Mesenchymal stem cell (in vitro differentiated cells and primary cell): ENCODE measurements around the gene CDCA8.

Source experiments
- DNase-seq: peaks from one replicate; pipeline ENCODE4 v3.0.0-alpha.2; 2013
- H2AFZ ChIP-seq: one replicate; pipeline ENCODE4 v1.6.1; 2013; ENCODE audit warnings: low read depth, mild to moderate bottlenecking, control low read depth, inconsistent platforms, low read length, moderate library complexity
- H2AK5ac ChIP-seq: 2 replicates; pipeline ENCODE4 v1.6.1; 2013; ENCODE audit warnings: low read length, moderate library complexity, mild to moderate bottlenecking, inconsistent platforms; ENCODE audit not compliant: severe bottlenecking
- H2BK120ac ChIP-seq: one replicate; pipeline ENCODE4 v1.6.1; 2013; ENCODE audit warnings: low read depth, mild to moderate bottlenecking, inconsistent platforms, low read length, moderate library complexity
- H2BK12ac ChIP-seq, 2 experiments: one replicate each; pipeline ENCODE4 v1.6.1; 2013; ENCODE audit warnings: inconsistent platforms in 2 of 2, low read length in 2 of 2, mild to moderate bottlenecking in 2 of 2, moderate library complexity in 2 of 2, control low read depth in 1 of 2
- H2BK15ac ChIP-seq: one replicate; pipeline ENCODE4 v1.6.1; 2013; ENCODE audit warnings: mild to moderate bottlenecking, low read depth, inconsistent platforms; ENCODE audit not compliant: poor library complexity, severe bottlenecking
- H2BK5ac ChIP-seq: 2 replicates; pipeline ENCODE4 v1.6.1; 2013; ENCODE audit warnings: low read depth, mild to moderate bottlenecking, low read length, control low read depth, inconsistent platforms; ENCODE audit not compliant: poor library complexity, severe bottlenecking
- H3K14ac ChIP-seq, 2 experiments: one replicate each; pipeline ENCODE4 v1.6.1; 2013; ENCODE audit warnings: inconsistent platforms in 2 of 2, low read length in 2 of 2, control low read depth in 1 of 2, mild to moderate bottlenecking in 1 of 2, moderate library complexity in 1 of 2
- H3K18ac ChIP-seq, 2 experiments: one replicate each; pipeline ENCODE4 v1.6.1; 2013; ENCODE audit warnings: inconsistent platforms in 2 of 2, low read length in 2 of 2, control low read depth in 1 of 2, low read depth in 1 of 2, mild to moderate bottlenecking in 1 of 2
- H3K23ac ChIP-seq, 2 experiments: one replicate each; pipeline ENCODE4 v1.6.1; 2013; ENCODE audit warnings: inconsistent platforms in 2 of 2, low read length in 2 of 2, mild to moderate bottlenecking in 2 of 2, moderate library complexity in 2 of 2, control low read depth in 1 of 2
- H3K27ac ChIP-seq: 2 replicates; pipeline ENCODE4 v1.5.1; 2013; ENCODE audit warnings: mild to moderate bottlenecking, moderate library complexity, low read length, control low read depth, inconsistent platforms; ENCODE audit not compliant: poor library complexity, severe bottlenecking
- H3K27me3 ChIP-seq, 2 experiments: 2 replicates each; pipeline versions ENCODE4 v1.6.1 to v1.7.0; 2013; ENCODE audit warnings: low read length in 2 of 2, mild to moderate bottlenecking in 2 of 2, moderate library complexity in 2 of 2, control low read depth in 1 of 2, inconsistent platforms in 1 of 2; ENCODE audit not compliant: control insufficient read depth in 1 of 2, insufficient read depth in 1 of 2
- H3K36me3 ChIP-seq, 2 experiments: 2 replicates each; pipeline versions ENCODE4 v1.6.1 to v1.7.0; 2013; ENCODE audit warnings: low read length in 2 of 2, control low read depth in 1 of 2, inconsistent platforms in 1 of 2, low read depth in 1 of 2, mild to moderate bottlenecking in 1 of 2; ENCODE audit not compliant: insufficient read depth in 2 of 2, control insufficient read depth in 1 of 2
- H3K4ac ChIP-seq, 2 experiments: one replicate each; pipeline ENCODE4 v1.6.1; 2013; ENCODE audit warnings: inconsistent platforms in 2 of 2, low read length in 2 of 2, mild to moderate bottlenecking in 2 of 2, moderate library complexity in 2 of 2, control low read depth in 1 of 2, low read depth in 1 of 2
- H3K4me1 ChIP-seq: 2 replicates; pipeline ENCODE4 v1.6.1; 2013; ENCODE audit warnings: low read depth, low read length, control low read depth; ENCODE audit not compliant: control insufficient read depth, insufficient read depth
- H3K4me2 ChIP-seq: 2 replicates; pipeline ENCODE4 v1.6.1; 2013; ENCODE audit warnings: low read length, mild to moderate bottlenecking, inconsistent platforms; ENCODE audit not compliant: poor library complexity, severe bottlenecking
- H3K4me3 ChIP-seq, 2 experiments: 2 replicates each; pipeline versions ENCODE4 v1.5.1 to v1.7.0; 2013; ENCODE audit warnings: low read length in 2 of 2, mild to moderate bottlenecking in 2 of 2, control low read depth in 1 of 2, low read depth in 1 of 2; ENCODE audit not compliant: insufficient read depth in 1 of 2
- H3K79me1 ChIP-seq: replicated peaks from 2 replicates; pipeline ENCODE4 v1.6.1; 2013; ENCODE audit warnings: mild to moderate bottlenecking, control low read depth, low read length, inconsistent platforms; ENCODE audit not compliant: poor library complexity, severe bottlenecking
- H3K9ac ChIP-seq: 2 replicates; pipeline ENCODE4 v1.7.0; 2013; ENCODE audit warnings: mild to moderate bottlenecking, low read length, moderate library complexity
- H3K9me3 ChIP-seq: 2 replicates; pipeline ENCODE4 v1.7.0; 2013; ENCODE audit warnings: mild to moderate bottlenecking, low read length; ENCODE audit not compliant: control insufficient read depth
- H4K8ac ChIP-seq: one replicate; pipeline ENCODE4 v1.6.1; 2013; ENCODE audit warnings: inconsistent platforms, mild to moderate bottlenecking, low read length, moderate library complexity
- H4K91ac ChIP-seq: one replicate; pipeline ENCODE4 v1.6.1; 2013; ENCODE audit warnings: mild to moderate bottlenecking, low read length, inconsistent platforms
- WGBS: methylation state at CpG from one replicate; pipeline ENCODE4 v1.1.7; 2013; ENCODE audit warnings: mixed read lengths; 5-methylcytosine and 5-hydroxymethylcytosine counted together

Gene CDCA8

DNA sequence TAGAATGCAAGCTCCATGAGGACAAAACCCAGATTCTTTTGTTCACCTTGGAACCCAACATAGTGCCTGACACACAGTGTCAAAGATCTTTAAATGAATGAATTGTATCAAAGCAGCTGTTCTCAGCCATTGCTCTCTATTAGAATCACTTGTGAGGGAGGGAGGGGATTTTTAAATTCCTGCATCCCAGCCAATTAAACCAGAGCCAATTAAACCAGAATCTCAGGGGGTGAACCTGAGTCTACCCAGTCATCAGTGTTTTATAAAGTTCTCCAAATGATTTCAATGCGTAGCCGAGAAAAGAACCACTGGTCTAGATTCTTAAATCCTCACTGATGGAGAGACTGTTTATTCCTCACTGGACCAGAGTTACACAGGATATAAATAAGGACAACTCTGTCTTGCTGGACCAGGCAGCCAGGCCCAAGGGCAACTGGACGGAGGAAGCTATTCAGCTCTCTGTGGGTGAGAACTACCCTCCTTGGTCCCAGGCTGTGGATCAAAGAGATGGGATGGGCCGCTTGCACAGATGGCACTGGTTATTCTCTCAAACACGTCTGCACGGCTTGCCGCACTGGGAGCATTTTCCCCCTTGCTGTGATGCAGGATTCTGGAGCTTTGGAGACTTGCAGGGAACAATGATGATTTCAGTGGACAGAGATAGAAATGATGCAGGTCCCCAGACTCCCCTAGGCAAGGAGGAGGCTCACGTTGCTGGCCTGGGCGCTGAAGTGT is 20.0 kb upstream of the CDCA8 start:
- H3K18ac ChIP-seq: no peak overlapping the region
- H3K4me1 ChIP-seq: no peaks in the 10 kb centered on the region

GRCh38 chr1:37673920-37674319 is 18.4 kb upstream of the CDCA8 start:
- Histone ChIP-seq H3K79me1 (no peaks in the 10 kb centered on the region), H2AFZ (no peak overlapping the region), H2BK12ac (no peak overlapping the region), H4K8ac (no peak overlapping the region), H3K9me3 (no peaks in the 10 kb centered on the region), H4K91ac (no peak overlapping the region), H2BK15ac (no peak overlapping the region), H3K14ac (no peak overlapping the region), H3K27ac (no peak overlapping the region), H3K9ac (no peak overlapping the region), H2BK120ac (no peak overlapping the region), H3K4me1 (no peaks in the 10 kb centered on the region), H3K27me3 (peaks cover 31 to 67% of the 10 kb centered on the region in 2 experiments), H3K23ac (no peak overlapping the region), H3K4me3 (no peak overlapping the region), H3K4ac (no peak overlapping the region), H2BK5ac (no peak overlapping the region), H3K4me2 (no peak overlapping the region), H3K36me3 (no peaks in the 10 kb centered on the region), H3K18ac (no peak overlapping the region), H2AK5ac (no peak overlapping the region)
- 74% methylated on average over 9 of the region's 10 CpGs for WGBS
- DNase-seq: no peak

More for the DNA sequence above, 20.0 kb upstream of the CDCA8 start:
- no peak overlapping the region for H2BK120ac ChIP-seq
- H2AFZ ChIP-seq: no peak overlapping the region
- H3K36me3 ChIP-seq: no peaks in the 10 kb centered on the region
- H3K14ac ChIP-seq: no peak overlapping the region
- no peak overlapping the region for H3K9ac ChIP-seq
- H4K91ac ChIP-seq: no peak overlapping the region
- H2BK15ac ChIP-seq: no peak overlapping the region
- 70% methylated on average over 9 of the region's 9 CpGs for WGBS
- H3K4me2 ChIP-seq: no peak overlapping the region
- H4K8ac ChIP-seq: no peak overlapping the region
- DNase-seq: no peak
- no peak overlapping the region for H2AK5ac ChIP-seq
- H2BK5ac ChIP-seq: no peak overlapping the region
- peaks cover 34 to 76% of the 10 kb centered on the region in 2 experiments for H3K27me3 ChIP-seq
- no peaks in the 10 kb centered on the region for H3K79me1 ChIP-seq
- H2BK12ac ChIP-seq: no peak overlapping the region
- no peak overlapping the region for H3K4ac ChIP-seq
- no peak overlapping the region for H3K4me3 ChIP-seq
- H3K23ac ChIP-seq: no peak overlapping the region
- no peaks in the 10 kb centered on the region for H3K9me3 ChIP-seq
- no peak overlapping the region for H3K27ac ChIP-seq

DNA sequence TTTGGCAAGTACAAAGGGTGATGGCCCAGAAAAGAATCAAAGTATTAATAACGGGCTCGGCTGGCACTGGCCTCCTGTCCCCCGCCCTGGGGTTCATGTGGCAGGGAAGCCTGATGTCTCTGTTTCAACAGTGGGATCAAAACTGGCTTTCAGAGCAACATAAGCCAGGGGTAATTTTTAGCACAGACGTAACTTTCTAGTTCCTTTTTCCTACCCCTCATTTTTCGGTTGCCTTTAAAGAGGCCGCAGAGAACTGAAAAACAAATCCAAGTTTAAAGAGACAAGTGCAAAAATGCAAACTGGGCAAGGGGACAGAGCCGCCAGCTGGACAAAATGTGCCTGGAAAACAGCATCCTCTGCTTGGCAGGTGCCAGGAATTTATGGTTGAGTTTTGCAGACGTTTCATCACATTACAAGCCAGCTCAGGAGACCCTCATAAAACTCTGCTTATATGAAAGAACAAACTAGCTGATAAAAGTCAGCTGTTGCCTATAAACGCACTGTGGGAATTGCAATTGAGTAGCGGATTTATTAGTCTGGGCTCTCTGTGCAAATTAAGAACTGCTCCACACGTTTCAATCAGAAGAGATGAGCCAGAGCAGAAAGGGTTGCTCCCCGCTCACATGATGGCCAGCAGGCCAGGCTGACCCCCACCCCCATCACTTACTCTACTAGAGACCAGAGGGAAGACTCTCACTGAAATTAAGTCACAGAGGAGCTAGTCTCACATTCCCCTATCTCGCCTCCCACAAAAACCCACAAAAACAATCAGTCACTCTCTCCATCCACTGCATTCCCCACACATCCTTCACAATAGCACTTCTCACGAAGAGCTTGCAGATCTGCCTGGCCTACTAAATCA is 15.8 kb upstream of the CDCA8 start:
- Histone ChIP-seq H2AFZ (no peak overlapping the region), H3K4ac (no peak overlapping the region), H3K23ac (no peak overlapping the region), H3K27ac (no peak overlapping the region), H4K91ac (no peak overlapping the region), H4K8ac (no peak overlapping the region), H2AK5ac (no peak overlapping the region), H3K79me1 (no peaks in the 10 kb centered on the region), H3K4me3 (no peak overlapping the region), H3K4me1 (no peaks in the 10 kb centered on the region), H2BK120ac (no peak overlapping the region), H3K36me3 (peaks cover 7 to 11% of the 10 kb centered on the region in 2 experiments), H3K27me3 (peaks cover 25 to 49% of the 10 kb centered on the region in 2 experiments), H3K9ac (no peak overlapping the region), H2BK12ac (no peak overlapping the region), H3K14ac (no peak overlapping the region), H3K4me2 (no peak overlapping the region), H2BK15ac (no peak overlapping the region), H3K9me3 (no peaks in the 10 kb centered on the region), H2BK5ac (no peak overlapping the region), H3K18ac (no peak overlapping the region)
- 67% methylated on average over 13 of the region's 14 CpGs for WGBS
- DNase-seq: no peak

GRCh38 chr1:37677143-37677439 is 15.2 kb upstream of the CDCA8 start:
- H3K23ac ChIP-seq: no peak overlapping the region
- no peak overlapping the region for H3K18ac ChIP-seq
- no peak overlapping the region for H3K4me2 ChIP-seq
- H3K9me3 ChIP-seq: no peaks in the 10 kb centered on the region
- no peak overlapping the region for H2AFZ ChIP-seq
- H3K4me1 ChIP-seq: no peaks in the 10 kb centered on the region
- H4K8ac ChIP-seq: no peak overlapping the region
- H4K91ac ChIP-seq: no peak overlapping the region
- no peak overlapping the region for H2BK120ac ChIP-seq
- no peak overlapping the region for H2BK5ac ChIP-seq
- no peak overlapping the region for H3K9ac ChIP-seq
- H2BK12ac ChIP-seq: no peak overlapping the region
- no peak overlapping the region for H3K14ac ChIP-seq
- WGBS: 63% methylated on average over 3 of the region's 4 CpGs
- H3K27ac ChIP-seq: no peak overlapping the region
- H3K79me1 ChIP-seq: no peaks in the 10 kb centered on the region
- peaks cover 7 to 15% of the 10 kb centered on the region in 2 experiments for H3K36me3 ChIP-seq
- H3K4ac ChIP-seq: no peak overlapping the region
- peaks cover 19 to 43% of the 10 kb centered on the region in 2 experiments for H3K27me3 ChIP-seq
- no peak overlapping the region for H2AK5ac ChIP-seq
- H3K4me3 ChIP-seq: no peak overlapping the region
- H2BK15ac ChIP-seq: no peak overlapping the region
- no peak for DNase-seq
